GM23248 (cell line): ENCODE measurements around the gene TMEM41A.

Experiments
- EZH2 ChIP-seq: fragments of 200-600 bp; sonication (generic); IDR thresholded peaks from 2 replicates; pipeline ENCODE4 v1.6.1; 2018; ENCODE audit warnings: antibody characterized with exemption, mild to moderate bottlenecking; ENCODE audit not compliant: insufficient read depth, poor library complexity, severe bottlenecking
- EZH2phosphoT487 ChIP-seq: fragments of 200-600 bp; sonication (generic); IDR thresholded peaks from 2 replicates; pipeline ENCODE4 v1.6.1; 2018; ENCODE audit warnings: antibody characterized with exemption, moderate library complexity, mild to moderate bottlenecking, low read depth; ENCODE audit not compliant: insufficient read depth

DNA sequence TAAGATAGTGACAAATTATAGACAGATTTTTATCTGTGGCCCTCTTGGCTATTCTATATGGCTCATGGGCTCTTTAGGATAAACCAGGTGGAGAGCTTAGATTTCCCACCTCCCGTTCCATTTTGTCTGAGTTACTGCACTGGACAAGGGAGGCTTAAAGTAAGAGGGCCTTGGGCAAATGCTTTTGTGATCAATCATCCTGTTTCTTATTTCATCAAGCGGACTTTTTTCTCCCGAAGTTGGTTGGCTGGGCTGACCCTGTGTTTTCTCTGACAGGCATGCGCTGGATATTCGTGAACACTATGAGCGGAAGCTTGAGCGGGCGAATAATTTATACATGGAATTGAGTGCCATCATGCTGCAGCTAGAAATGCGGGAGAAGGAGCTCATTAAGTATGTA, 33.4 kb downstream of the TMEM41A start:
- TF ChIP-seq EZH2 (no peak), EZH2phosphoT487 (no peak)
